SK-N-SH treated with all-trans-retinoic acid at 6 μM for 48 hours (cell line): ENCODE data around the gene ITM2C.

Experiments used
- BACH2 ChIP-seq: fragments of 250-450 bp; sonication (Bioruptor Pico); IDR thresholded peaks from 2 replicates; pipeline ENCODE4 v1.9.0; 2021; ENCODE audit warnings: mild to moderate bottlenecking, borderline replicate concordance
- CREB5 ChIP-seq: fragments of 250-450 bp; sonication (Bioruptor Pico); IDR thresholded peaks from 2 replicates; pipeline ENCODE4 v1.5.1; 2020; ENCODE audit warnings: low read depth, mild to moderate bottlenecking, moderate library complexity
- OSR1 ChIP-seq: fragments of 250-450 bp; sonication (Bioruptor Pico); IDR thresholded peaks from 2 replicates; pipeline ENCODE4 v1.8.0; 2022; ENCODE audit warnings: moderate library complexity, mild to moderate bottlenecking, inconsistent platforms
- PATZ1 ChIP-seq: fragments of 250-450 bp; sonication (Bioruptor Pico); IDR thresholded peaks from 2 replicates; pipeline ENCODE4 v1.8.0; 2020; ENCODE audit warnings: mild to moderate bottlenecking, moderate library complexity, borderline replicate concordance
- RARB ChIP-seq: fragments of 250-450 bp; sonication (Bioruptor Pico); IDR thresholded peaks from 2 replicates; pipeline ENCODE4 v1.8.0; 2021; ENCODE audit warnings: mild to moderate bottlenecking, moderate library complexity
- SNAI2 ChIP-seq: fragments of 250-450 bp; sonication (Bioruptor Pico); IDR thresholded peaks from 2 replicates; pipeline ENCODE4 v1.5.0; 2020; ENCODE audit warnings: mild to moderate bottlenecking, moderate library complexity
- ZFP30 ChIP-seq: fragments of 450-650 bp; formaldehyde crosslinking; IDR thresholded peaks from 2 replicates; pipeline ENCODE4 v1.5.0; 2022; ENCODE audit warnings: mild to moderate bottlenecking, moderate library complexity
- ZNF565 ChIP-seq: fragments of 450-650 bp; formaldehyde crosslinking; conservative IDR thresholded peaks from 2 replicates; pipeline ENCODE4 v1.5.0; 2020; ENCODE audit warnings: low read depth, mild to moderate bottlenecking, moderate library complexity
- TF ChIP-seq, protein P1 (sequence below): fragments of 250-450 bp; sonication (Bioruptor Pico); IDR thresholded peaks from 2 replicates; pipeline ENCODE4 v1.5.1; 2021; ENCODE audit warnings: mild to moderate bottlenecking, moderate library complexity

GRCh38 chr2:230873661-230874401 lies 9.1 kb downstream of the ITM2C start:
- TF ChIP-seq PATZ1 (CRISPR knock-in tag): no peak
- no peak for TF ChIP-seq CREB5 (CRISPR knock-in tag)
- TF ChIP-seq SNAI2: no peak
- TF ChIP-seq BACH2: no peak
- TF ChIP-seq, protein P1, sequence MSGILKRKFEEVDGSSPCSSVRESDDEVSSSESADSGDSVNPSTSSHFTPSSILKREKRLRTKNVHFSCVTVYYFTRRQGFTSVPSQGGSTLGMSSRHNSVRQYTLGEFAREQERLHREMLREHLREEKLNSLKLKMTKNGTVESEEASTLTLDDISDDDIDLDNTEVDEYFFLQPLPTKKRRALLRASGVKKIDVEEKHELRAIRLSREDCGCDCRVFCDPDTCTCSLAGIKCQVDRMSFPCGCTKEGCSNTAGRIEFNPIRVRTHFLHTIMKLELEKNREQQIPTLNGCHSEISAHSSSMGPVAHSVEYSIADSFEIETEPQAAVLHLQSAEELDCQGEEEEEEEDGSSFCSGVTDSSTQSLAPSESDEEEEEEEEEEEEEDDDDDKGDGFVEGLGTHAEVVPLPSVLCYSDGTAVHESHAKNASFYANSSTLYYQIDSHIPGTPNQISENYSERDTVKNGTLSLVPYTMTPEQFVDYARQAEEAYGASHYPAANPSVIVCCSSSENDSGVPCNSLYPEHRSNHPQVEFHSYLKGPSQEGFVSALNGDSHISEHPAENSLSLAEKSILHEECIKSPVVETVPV (CRISPR knock-in tag): no peak
- no peak for TF ChIP-seq RARB (CRISPR knock-in tag)
- TF ChIP-seq OSR1 (CRISPR knock-in tag): no peak
- TF ChIP-seq ZFP30 (CRISPR knock-in tag): no peak
- no peak for TF ChIP-seq ZNF565
